ENCODE results near the gene NID1.

Gene NID1

GRCh38 chr1:236067854-236068454, 3.1 kb upstream of the NID1 start:
- DNase-seq (ENCODE audit: low read depth), result no peak

- DNase-seq (ENCODE audit: low read depth), result peak; percentile 55
Measured at GRCh38 chr1:236066828-236067386, 2.0 kb upstream of the NID1 start.

GRCh38 chr1:236066054-236066453, 1.2 kb upstream of the NID1 start:
- no peak for DNase-seq (ENCODE audit: low read depth)

GRCh38 chr1:236065509-236066005, 667 bp upstream of the NID1 start:
- DNase-seq (ENCODE audit: low read depth), result no peak

- DNase-seq (ENCODE audit: low read depth), result no peak
Measured at GRCh38 chr1:236063919-236064673, 794 bp downstream of the NID1 start.

GRCh38 chr1:236063551-236063918, 1.4 kb downstream of the NID1 start:
- DNase-seq (ENCODE audit: low read depth), result no peak

GRCh38 chr1:236060286-236060685, 4.6 kb downstream of the NID1 start:
- no peak for DNase-seq (ENCODE audit: low read depth)

- DNase-seq (ENCODE audit: low read depth), result no peak
Measured at GRCh38 chr1:236059011-236059410, 5.9 kb downstream of the NID1 start.

GRCh38 chr1:236058141-236058934, 6.6 kb downstream of the NID1 start:
- DNase-seq (ENCODE audit: low read depth), result no peak

GRCh38 chr1:236057546-236057945, 7.3 kb downstream of the NID1 start:
- no peak for DNase-seq (ENCODE audit: low read depth)

GRCh38 chr1:236052232-236052993, 12.5 kb downstream of the NID1 start:
- no peak for DNase-seq (ENCODE audit: low read depth)

GRCh38 chr1:236051242-236051791, 13.6 kb downstream of the NID1 start:
- no peak for DNase-seq (ENCODE audit: low read depth)

- no peak for DNase-seq (ENCODE audit: low read depth)
Measured at GRCh38 chr1:236045771-236046170, 19.1 kb downstream of the NID1 start.

- DNase-seq (ENCODE audit: low read depth), result no peak
Measured at GRCh38 chr1:236044341-236044740, 20.5 kb downstream of the NID1 start.

GRCh38 chr1:236041631-236042618, 23.0 kb downstream of the NID1 start:
- DNase-seq (ENCODE audit: low read depth), result no peak

GRCh38 chr1:236039740-236040685, 24.9 kb downstream of the NID1 start:
- no peak for DNase-seq (ENCODE audit: low read depth)

- no peak for DNase-seq (ENCODE audit: low read depth)
Measured at GRCh38 chr1:236038034-236038433, 26.9 kb downstream of the NID1 start.

- DNase-seq (ENCODE audit: low read depth), result no peak
Measured at GRCh38 chr1:236035681-236036101, 29.2 kb downstream of the NID1 start.

GRCh38 chr1:236033336-236033735, 31.6 kb downstream of the NID1 start:
- no peak for DNase-seq (ENCODE audit: low read depth)

Measured in stimulated activated CD4-positive, alpha-beta T cell treated with anti-CD3 and anti-CD28 coated beads, Interleukin-2, amount 100 ng/mL, for 4 hours (primary cell).